ENCODE data around the gene OPN4. TPM values are rescaled to one million over a fixed set of nuclear protein-coding genes. Genes with fewer than 3 reads are reported as not detected.

OPN4 gene
- total and polyA plus RNA-seq, 2 donors from 2014 or later = not detected

DNA sequence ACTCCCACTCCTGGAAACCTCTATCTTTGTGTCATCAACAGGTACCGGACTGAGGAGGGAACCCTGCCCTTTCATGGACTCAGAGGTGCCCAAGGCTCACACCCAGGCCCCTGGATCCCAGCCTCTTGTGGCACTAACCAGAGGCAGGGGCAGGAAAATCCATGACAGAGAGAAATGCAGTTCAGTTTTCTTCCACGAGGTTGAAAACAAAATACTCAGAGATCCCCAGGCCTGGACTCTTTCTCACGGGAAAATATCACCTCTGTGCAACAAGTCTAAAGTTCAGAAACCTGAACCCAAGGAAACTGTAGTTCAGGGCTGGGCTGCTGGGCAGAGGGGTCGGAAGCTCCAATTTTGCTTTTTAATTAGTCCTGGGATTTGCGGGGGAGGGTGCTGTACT is 21.4 kb upstream of the OPN4 start:
- intact Hi-C loops (cut with DNase I) = no loop called here
- Histone ChIP-seq H3K9ac (ENCODE audit: low read length in 3 of 3) (no peak overlapping the region), H3K4me3 (ENCODE audit: low read length in 3 of 3) (peak overlapping the region in 1 of 3 donors; percentile 30), H3K27ac (ENCODE audit: low read depth in 2 of 2, low read length in 2 of 2) (no peak overlapping the region), H3K9me3 (ENCODE audit: control insufficient read depth in 2 of 3, insufficient read depth in 1 of 3, low read length in 3 of 3) (no peaks in the 10 kb centered on the region), H3K27me3 (ENCODE audit: control insufficient read depth, insufficient read depth, low read length) (no peaks in the 10 kb centered on the region), H3K36me3 (ENCODE audit: control insufficient read depth in 2 of 3, insufficient read depth in 3 of 3, low read length in 3 of 3) (no peaks in the 10 kb centered on the region), H3K4me1 (ENCODE audit: control insufficient read depth in 2 of 3, insufficient read depth in 2 of 3, low read depth in 1 of 3, low read length in 3 of 3) (no peaks in the 10 kb centered on the region)
- DNase-seq = peak in 3 of 5 donors; percentile 43 to 47 (median 46)
- TF ChIP-seq, protein P1, sequence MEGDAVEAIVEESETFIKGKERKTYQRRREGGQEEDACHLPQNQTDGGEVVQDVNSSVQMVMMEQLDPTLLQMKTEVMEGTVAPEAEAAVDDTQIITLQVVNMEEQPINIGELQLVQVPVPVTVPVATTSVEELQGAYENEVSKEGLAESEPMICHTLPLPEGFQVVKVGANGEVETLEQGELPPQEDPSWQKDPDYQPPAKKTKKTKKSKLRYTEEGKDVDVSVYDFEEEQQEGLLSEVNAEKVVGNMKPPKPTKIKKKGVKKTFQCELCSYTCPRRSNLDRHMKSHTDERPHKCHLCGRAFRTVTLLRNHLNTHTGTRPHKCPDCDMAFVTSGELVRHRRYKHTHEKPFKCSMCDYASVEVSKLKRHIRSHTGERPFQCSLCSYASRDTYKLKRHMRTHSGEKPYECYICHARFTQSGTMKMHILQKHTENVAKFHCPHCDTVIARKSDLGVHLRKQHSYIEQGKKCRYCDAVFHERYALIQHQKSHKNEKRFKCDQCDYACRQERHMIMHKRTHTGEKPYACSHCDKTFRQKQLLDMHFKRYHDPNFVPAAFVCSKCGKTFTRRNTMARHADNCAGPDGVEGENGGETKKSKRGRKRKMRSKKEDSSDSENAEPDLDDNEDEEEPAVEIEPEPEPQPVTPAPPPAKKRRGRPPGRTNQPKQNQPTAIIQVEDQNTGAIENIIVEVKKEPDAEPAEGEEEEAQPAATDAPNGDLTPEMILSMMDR (IDR thresholded peaks at IDR 0.05; ENCODE audit: borderline replicate concordance, extremely low read depth, insufficient read depth) = no peak
- FAIRE-seq = no peak

DNA sequence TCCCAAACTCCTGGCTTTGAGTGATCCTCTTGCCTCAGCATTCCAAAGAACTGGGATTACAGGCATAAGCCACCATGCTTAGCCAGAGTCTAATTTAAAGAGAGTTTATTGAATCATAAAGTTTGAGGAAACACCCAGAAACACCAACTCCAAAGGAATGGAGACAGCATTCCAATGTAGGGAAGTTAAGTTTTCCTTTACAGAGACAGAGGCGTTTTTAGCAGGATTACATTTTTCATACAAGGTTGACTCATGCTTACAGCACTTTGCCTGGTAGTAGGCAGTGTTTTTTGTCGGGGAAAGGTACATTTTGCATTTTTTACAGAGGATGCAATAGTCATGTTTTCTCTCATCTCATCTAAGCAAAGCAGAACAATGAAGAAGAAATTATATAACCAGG is 18.9 kb upstream of the OPN4 start:
- no peaks in the 10 kb centered on the region for H3K4me1 ChIP-seq (ENCODE audit: control insufficient read depth in 2 of 3, insufficient read depth in 2 of 3, low read depth in 1 of 3, low read length in 3 of 3)
- H3K9me3 ChIP-seq (ENCODE audit: control insufficient read depth in 2 of 3, insufficient read depth in 1 of 3, low read length in 3 of 3) = no peaks in the 10 kb centered on the region
- intact Hi-C loops (cut with DNase I) = no loop called here
- H3K4me3 ChIP-seq (ENCODE audit: low read length in 3 of 3) = no peak overlapping the region
- no peak overlapping the region for H3K27ac ChIP-seq (ENCODE audit: low read depth in 2 of 2, low read length in 2 of 2)
- H3K36me3 ChIP-seq (ENCODE audit: control insufficient read depth in 2 of 3, insufficient read depth in 3 of 3, low read length in 3 of 3) = no peaks in the 10 kb centered on the region
- H3K27me3 ChIP-seq (ENCODE audit: control insufficient read depth, insufficient read depth, low read length) = no peaks in the 10 kb centered on the region
- TF ChIP-seq, protein P1 (IDR thresholded peaks at IDR 0.05; ENCODE audit: borderline replicate concordance, extremely low read depth, insufficient read depth) = no peak
- DNase-seq (no peak), FAIRE-seq (no peak)
- no peak overlapping the region for H3K9ac ChIP-seq (ENCODE audit: low read length in 3 of 3)

DNA sequence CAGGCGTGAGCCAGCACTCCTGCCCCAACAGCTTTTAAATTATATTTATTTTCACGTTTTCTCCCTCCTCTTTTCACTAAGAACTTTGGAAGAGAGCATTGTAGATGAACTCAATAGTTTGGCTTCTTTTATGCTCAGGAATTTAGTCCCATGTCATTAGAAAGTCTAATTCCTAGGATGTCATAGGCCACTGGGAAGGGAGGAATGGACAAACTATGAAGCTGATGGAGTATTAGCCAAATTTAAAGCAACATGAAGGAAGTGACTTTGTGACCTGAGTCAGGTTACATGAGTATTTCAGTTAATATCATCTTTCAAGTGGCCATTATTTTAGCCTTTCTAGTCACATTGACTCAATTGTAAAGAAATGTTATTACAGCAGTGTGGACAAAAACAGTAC is 18.0 kb upstream of the OPN4 start:
- H3K4me3 ChIP-seq (ENCODE audit: low read length in 3 of 3) = no peak overlapping the region
- DNase-seq = no peak
- H3K27me3 ChIP-seq (ENCODE audit: control insufficient read depth, insufficient read depth, low read length) = no peaks in the 10 kb centered on the region
- intact Hi-C loops (cut with DNase I) = no loop called here
- H3K27ac ChIP-seq (ENCODE audit: low read depth in 2 of 2, low read length in 2 of 2) = no peak overlapping the region
- H3K9me3 ChIP-seq (ENCODE audit: control insufficient read depth in 2 of 3, insufficient read depth in 1 of 3, low read length in 3 of 3) = no peaks in the 10 kb centered on the region
- H3K9ac ChIP-seq (ENCODE audit: low read length in 3 of 3) = no peak overlapping the region
- H3K4me1 ChIP-seq (ENCODE audit: control insufficient read depth in 2 of 3, insufficient read depth in 2 of 3, low read depth in 1 of 3, low read length in 3 of 3) = no peaks in the 10 kb centered on the region
- no peaks in the 10 kb centered on the region for H3K36me3 ChIP-seq (ENCODE audit: control insufficient read depth in 2 of 3, insufficient read depth in 3 of 3, low read length in 3 of 3)
- TF ChIP-seq, protein P1 (IDR thresholded peaks at IDR 0.05; ENCODE audit: borderline replicate concordance, extremely low read depth, insufficient read depth) = no peak
- no peak for FAIRE-seq

DNA sequence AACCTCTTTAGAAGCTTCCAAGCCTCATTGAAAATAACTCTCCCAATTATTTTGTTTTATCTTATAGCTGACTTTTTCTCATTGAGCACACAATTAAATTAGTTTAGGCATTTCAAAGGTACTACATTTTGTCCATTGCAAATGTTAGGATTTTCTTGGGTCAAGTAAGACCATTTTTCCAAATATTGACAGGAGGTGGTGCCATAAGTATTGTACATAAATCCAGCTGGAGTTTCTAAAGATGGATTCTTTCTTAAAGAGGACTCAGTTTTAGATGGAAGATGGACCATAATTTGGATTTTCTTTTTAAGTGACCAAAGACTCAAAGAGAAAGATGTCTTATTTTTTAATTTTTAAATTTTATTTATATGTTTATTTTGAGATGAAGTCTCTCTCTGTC is 12.3 kb upstream of the OPN4 start:
- Histone ChIP-seq H3K4me1 (ENCODE audit: control insufficient read depth in 2 of 3, insufficient read depth in 2 of 3, low read depth in 1 of 3, low read length in 3 of 3) (no peaks in the 10 kb centered on the region), H3K27me3 (ENCODE audit: control insufficient read depth, insufficient read depth, low read length) (no peaks in the 10 kb centered on the region), H3K36me3 (ENCODE audit: control insufficient read depth in 2 of 3, insufficient read depth in 3 of 3, low read length in 3 of 3) (no peaks in the 10 kb centered on the region), H3K27ac (ENCODE audit: low read depth in 2 of 2, low read length in 2 of 2) (no peak overlapping the region), H3K9me3 (ENCODE audit: control insufficient read depth in 2 of 3, insufficient read depth in 1 of 3, low read length in 3 of 3) (no peaks in the 10 kb centered on the region), H3K4me3 (ENCODE audit: low read length in 3 of 3) (no peak overlapping the region), H3K9ac (ENCODE audit: low read length in 3 of 3) (no peak overlapping the region)
- FAIRE-seq (no peak), DNase-seq (no peak)
- TF ChIP-seq, protein P1 (IDR thresholded peaks at IDR 0.05; ENCODE audit: borderline replicate concordance, extremely low read depth, insufficient read depth) = no peak
- intact Hi-C loops (cut with DNase I) = no loop called here

Data from kidney (tissue), 14 donors.